IMR-90 (cell line): ENCODE measurements around the gene PLBD2. TPM values are rescaled to one million over a fixed set of nuclear protein-coding genes. Genes with fewer than 3 reads are reported as not detected.

Source experiments
- ATAC-seq: fragments of 200-7000 bp; cut with Tn5 transposase; 2 replicates; pipeline ENCODE4 v1.9.1; 2020; ENCODE audit warnings: low read depth, mild to moderate bottlenecking, moderate library complexity
- BruUV-seq: library from RNA; stranded (reverse); fragments of 400-500 nt; replicated peaks from 2 replicates; lab custom pipeline; 2021; lab: Mats Ljungman, UMichigan
- CTCF ChIA-PET: fragments of 300-600 bp; formaldehyde crosslinking; extraction: SDS; loops from one replicate; lab custom pipeline; 2021; ENCODE audit warnings: antibody characterized with exemption; lab: Yijun Ruan, JAX
- POLR2A ChIA-PET: fragments of 300-600 bp; sonication (Branson Sonifier 250); formaldehyde crosslinking; loops from one replicate; lab custom pipeline; 2022; ENCODE audit warnings: antibody characterized with exemption; ENCODE audit not compliant: unreplicated experiment; lab: Charles Lee
- DNase-seq: peaks from one replicate; pipeline ENCODE4 v3.0.0; 2013
- H2AFZ ChIP-seq: replicated peaks from 2 replicates; pipeline ENCODE3; 2013; ENCODE audit warnings: low read length, mild to moderate bottlenecking; ENCODE audit not compliant: poor library complexity
- H2AK5ac ChIP-seq: 2 replicates; pipeline ENCODE4 v1.6.1; 2013; ENCODE audit warnings: low read depth, low read length, inconsistent platforms
- H2AK9ac ChIP-seq: replicated peaks from 2 replicates; pipeline ENCODE3; 2013; ENCODE audit warnings: mild to moderate bottlenecking, low read depth, low read length, moderate library complexity; ENCODE audit not compliant: poor library complexity
- H2BK120ac ChIP-seq: 2 replicates; pipeline ENCODE4 v1.6.1; 2013; ENCODE audit warnings: low read depth, low read length, inconsistent platforms
- H2BK15ac ChIP-seq: 3 replicates; pipeline ENCODE4 v1.6.1; 2013; ENCODE audit warnings: low read depth, low read length, inconsistent platforms
- H2BK20ac ChIP-seq: 2 replicates; pipeline ENCODE4 v1.6.1; 2013; ENCODE audit warnings: low read depth, mild to moderate bottlenecking, inconsistent platforms, low read length, moderate library complexity
- H2BK5ac ChIP-seq: 2 replicates; pipeline ENCODE4 v1.6.1; 2013; ENCODE audit warnings: mild to moderate bottlenecking, low read depth, low read length, inconsistent platforms; ENCODE audit not compliant: poor library complexity, severe bottlenecking
- H3K14ac ChIP-seq: replicated peaks from 2 replicates; pipeline ENCODE4 v1.6.1; 2013; ENCODE audit warnings: low read depth, low read length, inconsistent platforms
- H3K18ac ChIP-seq: 2 replicates; pipeline ENCODE4 v1.6.1; 2013; ENCODE audit warnings: low read depth, low read length, control low read depth
- H3K23ac ChIP-seq: 2 replicates; pipeline ENCODE4 v1.6.1; 2013; ENCODE audit warnings: low read depth, low read length, inconsistent platforms
- H3K27ac ChIP-seq: 2 replicates; pipeline ENCODE4 v1.5.1; 2013; ENCODE audit warnings: mild to moderate bottlenecking, control low read depth, low read length; ENCODE audit not compliant: insufficient read depth
- H3K27me3 ChIP-seq: 2 replicates; pipeline ENCODE4 v1.6.1; 2013; ENCODE audit warnings: low read length; ENCODE audit not compliant: control insufficient read depth, insufficient read depth
- H3K36me3 ChIP-seq: 2 replicates; pipeline ENCODE4 v1.6.1; 2013; ENCODE audit warnings: low read length, mixed read lengths; ENCODE audit not compliant: control insufficient read depth, insufficient read depth
- H3K4ac ChIP-seq: 2 replicates; pipeline ENCODE4 v1.6.1; 2013; ENCODE audit warnings: low read depth, low read length, inconsistent platforms
- H3K4me1 ChIP-seq: 2 replicates; pipeline ENCODE4 v1.6.1; 2013; ENCODE audit warnings: low read length, mixed read lengths; ENCODE audit not compliant: control insufficient read depth, insufficient read depth
- H3K4me2 ChIP-seq: 2 replicates; pipeline ENCODE4 v1.6.1; 2013; ENCODE audit warnings: low read depth, mild to moderate bottlenecking, control low read depth, low read length, moderate library complexity
- H3K4me3 ChIP-seq: 2 replicates; pipeline ENCODE4 v1.5.1; 2013; ENCODE audit warnings: low read depth, mild to moderate bottlenecking, control low read depth, low read length, moderate library complexity; ENCODE audit not compliant: insufficient read depth
- H3K56ac ChIP-seq: 2 replicates; pipeline ENCODE4 v1.6.1; 2013; ENCODE audit warnings: low read length, inconsistent platforms; ENCODE audit not compliant: insufficient read depth; ENCODE audit errors: extremely low read depth
- H3K79me1 ChIP-seq, 2 experiments: 2 replicates each; pipeline ENCODE4 v1.6.1; 2013; ENCODE audit warnings: low read length in 2 of 2, inconsistent platforms in 1 of 2, low read depth in 1 of 2
- H3K9ac ChIP-seq: 2 replicates; pipeline ENCODE4 v1.6.1; 2013; ENCODE audit warnings: low read depth, low read length, control low read depth
- H3K9me1 ChIP-seq: 2 replicates; pipeline ENCODE4 v1.6.1; 2013; ENCODE audit warnings: low read length, inconsistent platforms; ENCODE audit not compliant: insufficient read depth
- H3K9me3 ChIP-seq: 2 replicates; pipeline ENCODE4 v1.6.1; 2013; ENCODE audit warnings: low read length; ENCODE audit not compliant: control insufficient read depth, insufficient read depth
- H4K20me1 ChIP-seq: 2 replicates; pipeline ENCODE4 v1.6.1; 2013; ENCODE audit warnings: low read length, inconsistent platforms; ENCODE audit not compliant: insufficient read depth
- H4K5ac ChIP-seq: 2 replicates; pipeline ENCODE4 v1.6.1; 2013; ENCODE audit warnings: mild to moderate bottlenecking, low read depth, low read length, control low read depth
- H4K8ac ChIP-seq, 2 experiments: 2 replicates each; pipeline ENCODE4 v1.6.1; 2013; ENCODE audit warnings: low read depth in 2 of 2, low read length in 2 of 2, control low read depth in 1 of 2, inconsistent platforms in 1 of 2
- H4K91ac ChIP-seq: 2 replicates; pipeline ENCODE4 v1.6.1; 2013; ENCODE audit warnings: low read depth, low read length, inconsistent platforms; ENCODE audit not compliant: insufficient read depth
- BHLHE40 ChIP-seq: fragments of 150-350 bp; IDR thresholded peaks from 2 replicates; pipeline ENCODE4 v1.6.1; 2016; ENCODE audit warnings: mild to moderate bottlenecking, low read depth, low read length
- CEBPB ChIP-seq: IDR thresholded peaks from 2 replicates; pipeline ENCODE4 v1.6.1; 2012; ENCODE audit warnings: low read depth, low read length, improper control_type of control experiment
- CHD1 ChIP-seq: IDR thresholded peaks from 2 replicates; pipeline ENCODE4 v1.6.1; 2012; ENCODE audit warnings: low read depth, low read length, improper control_type of control experiment
- CTCF ChIP-seq: conservative IDR thresholded peaks from 2 replicates; pipeline ENCODE4 v1.5.1; 2012; ENCODE audit warnings: mild to moderate bottlenecking, low read depth, low read length, improper control_type of control experiment
- ELK1 ChIP-seq: fragments of 150-350 bp; IDR thresholded peaks from 2 replicates; pipeline ENCODE4 v1.6.1; 2016; ENCODE audit warnings: low read depth, mild to moderate bottlenecking, low read length, moderate library complexity, borderline replicate concordance
- FOS ChIP-seq: fragments of 150-350 bp; IDR thresholded peaks from 2 replicates; pipeline ENCODE4 v1.6.1; 2016; ENCODE audit warnings: low read depth, low read length
- MAFK ChIP-seq: IDR thresholded peaks from 2 replicates; pipeline ENCODE4 v1.6.1; 2012; ENCODE audit warnings: low read depth, low read length, improper control_type of control experiment
- MAZ ChIP-seq: IDR thresholded peaks from 2 replicates; pipeline ENCODE4 v1.6.1; 2012; ENCODE audit warnings: low read depth, mild to moderate bottlenecking, low read length, improper control_type of control experiment, moderate library complexity, borderline replicate concordance
- MXI1 ChIP-seq: IDR thresholded peaks from 2 replicates; pipeline ENCODE4 v1.6.1; 2012; ENCODE audit warnings: low read depth, mild to moderate bottlenecking, low read length, moderate library complexity, borderline replicate concordance
- NFE2L2 ChIP-seq: fragments of 150-350 bp; IDR thresholded peaks from 2 replicates; pipeline ENCODE4 v1.6.1; 2016; ENCODE audit warnings: low read depth, mild to moderate bottlenecking, low read length
- POLR2A ChIP-seq: IDR thresholded peaks from 2 replicates; pipeline ENCODE4 v1.6.1; 2012; ENCODE audit warnings: mild to moderate bottlenecking, low read depth, low read length
- RAD21 ChIP-seq: IDR thresholded peaks from 2 replicates; pipeline ENCODE4 v1.6.1; 2012; ENCODE audit warnings: low read length, improper control_type of control experiment
- RCOR1 ChIP-seq: IDR thresholded peaks from 2 replicates; pipeline ENCODE4 v1.6.1; 2012; ENCODE audit warnings: mild to moderate bottlenecking, low read length, improper control_type of control experiment; ENCODE audit not compliant: insufficient replicate concordance
- RFX5 ChIP-seq: IDR thresholded peaks from 2 replicates; pipeline ENCODE4 v1.8.0; 2012; ENCODE audit warnings: low read depth, mild to moderate bottlenecking, low read length, moderate library complexity
- SMC3 ChIP-seq: fragments of 150-350 bp; IDR thresholded peaks from 2 replicates; pipeline ENCODE4 v1.6.1; 2016; ENCODE audit warnings: low read depth, mild to moderate bottlenecking, antibody characterized with exemption, low read length, moderate library complexity
- USF2 ChIP-seq: fragments of 150-350 bp; IDR thresholded peaks from 2 replicates; pipeline ENCODE4 v1.6.1; 2017; ENCODE audit warnings: mild to moderate bottlenecking, antibody characterized with exemption, low read length, low read depth
- WGBS, 2 experiments: methylation state at CpG; one replicate each; pipeline versions ENCODE4 v1.1.5 to v1.1.7; 2013; ENCODE audit warnings: missing lambda C conversion rate in 2 of 2; ENCODE audit not compliant: insufficient read length in 1 of 2; ENCODE audit errors: extremely low coverage in 2 of 2; 5-methylcytosine and 5-hydroxymethylcytosine counted together
- dilution Hi-C: fragments of 300-500 bp; cut with HindIII; formaldehyde crosslinking; loops from one replicate; pipeline ENCODE4 v1.14.3; 2018; ENCODE audit warnings: low sequenced_read_pairs; ENCODE audit not compliant: unreplicated experiment
- in situ Hi-C: fragments of 300-500 bp; cut with MboI; formaldehyde crosslinking; loops from 3 replicates; pipeline ENCODE4 v1.14.3; 2019; ENCODE audit warnings: low sequenced_read_pairs, inconsistent platforms, mixed read lengths
- intact Hi-C: fragments of 100-400 bp; cut with micrococcal nuclease; formaldehyde crosslinking; loops from 2 replicates; pipeline ENCODE4 v1.10.0; 2022
- polyA plus RNA-seq, 3 experiments: library from polyadenylated mRNA; depleted of rRNA; stranded (reverse); fragments of >200 nt; gene quantifications; 2 replicates each; pipeline ENCODE4 v1.2.3, GENCODE V29; 2012; ENCODE audit warnings: low replicate concordance in 1 of 3
- total RNA-seq: library from RNA; depleted of rRNA; stranded (reverse); fragments of >200 nt; gene quantifications from 2 replicates; pipeline ENCODE4 v1.2.3, GENCODE V29; 2012

PLBD2 gene
- total and polyA plus RNA-seq, 2 of the 4 experiments (the other 2 are of a cell fraction), result 7.3 to 44.5 TPM

- no TSS peak for BruUV-seq
- no peak overlapping the region for H3K27ac ChIP-seq
- no peak overlapping the region for H2AK5ac ChIP-seq
- H3K56ac ChIP-seq, result no peak overlapping the region
- no peak overlapping the region for H3K18ac ChIP-seq
- H3K9me3 ChIP-seq, result no peaks in the 10 kb centered on the region
- no peak overlapping the region for H3K4me2 ChIP-seq
- H3K79me1 ChIP-seq, result no peaks in the 10 kb centered on the region
- H4K20me1 ChIP-seq, result no peaks in the 10 kb centered on the region; the same call in 1 of the 2 replicates
- no peak overlapping the region for H2AFZ ChIP-seq
- no peak overlapping the region for H4K91ac ChIP-seq
- DNase-seq (no peak), ATAC-seq (no peak)
- no peak overlapping the region for H2AK9ac ChIP-seq
- H2BK120ac ChIP-seq, result no peak overlapping the region
- no peak overlapping the region for H3K14ac ChIP-seq
- no peak overlapping the region for H4K8ac ChIP-seq
- peaks cover 21% of the 10 kb centered on the region for H3K36me3 ChIP-seq
- intact Hi-C loops, result no loop called here
- H3K23ac ChIP-seq, result no peak overlapping the region
- H2BK20ac ChIP-seq, result no peak overlapping the region
- CTCF ChIA-PET, result no interaction called here
- H3K4me3 ChIP-seq, result no peak overlapping the region
- in situ Hi-C loops, result no loop called here
- no peak overlapping the region for H4K5ac ChIP-seq
- no peaks in the 10 kb centered on the region for H3K27me3 ChIP-seq
- H2BK15ac ChIP-seq, result no peak overlapping the region
- dilution Hi-C loops, result no loop called here
- H3K4ac ChIP-seq, result no peak overlapping the region
- 88% methylated on average over 1 of the region's 3 CpGs; no CpG with 5 or more reads in 1 of the 2 experiments for WGBS, 2 experiments
- no peak overlapping the region for H3K9ac ChIP-seq
- POLR2A ChIA-PET, result no interaction called here
- H2BK5ac ChIP-seq, result no peak overlapping the region
- TF ChIP-seq SMC3 (no peak), MAFK (no peak), MAZ (no peak), FOS (no peak), RAD21 (no peak), MXI1 (no peak), BHLHE40 (no peak), CHD1 (no peak), ELK1 (no peak), USF2 (no peak), RFX5 (no peak), POLR2A (no peak), NFE2L2 (no peak), CEBPB (no peak), RCOR1 (no peak), CTCF (no peak)
- H3K4me1 ChIP-seq, result no peaks in the 10 kb centered on the region
- H3K9me1 ChIP-seq, result peaks cover 4% of the 10 kb centered on the region; the same call in 1 of the 2 replicates
Observed at GRCh38 chr12:113378291-113378690, 19.9 kb downstream of the PLBD2 start.
